Left ventricle myocardium inferior (tissue), 1 donor: ENCODE data around the gene TMEM86B. TPM values are rescaled to one million over a fixed set of nuclear protein-coding genes. Genes with fewer than 3 reads are reported as not detected.

Experiments used
- DNase-seq: peaks from one replicate; pipeline ENCODE4 v3.0.0-alpha.2; 2020
- H3K27ac ChIP-seq: fragments of 200-600 bp; replicated peaks from 2 replicates; pipeline ENCODE4 v1.8.0; 2021
- H3K27me3 ChIP-seq: fragments of 200-600 bp; 2 replicates; pipeline ENCODE4 v1.8.0; 2021; ENCODE audit warnings: low read depth
- H3K36me3 ChIP-seq: fragments of 200-600 bp; 2 replicates; pipeline ENCODE4 v1.8.0; 2021
- H3K4me1 ChIP-seq: fragments of 200-600 bp; 2 replicates; pipeline ENCODE4 v1.8.0; 2021
- H3K4me3 ChIP-seq: fragments of 200-600 bp; 2 replicates; pipeline ENCODE4 v1.8.0; 2021; ENCODE audit warnings: mild to moderate bottlenecking, moderate library complexity
- H3K9me3 ChIP-seq: fragments of 200-600 bp; replicated peaks from 2 replicates; pipeline ENCODE4 v1.8.0; 2021
- intact Hi-C: fragments of 100-400 bp; cut with micrococcal nuclease; formaldehyde crosslinking; loops from one replicate; pipeline ENCODE4 v1.11.0; 2022
- total RNA-seq: library from RNA; stranded (reverse); fragmentation: NEBNext Ultra II Directional; extraction: Animal tissue kit (Norgen Biotek cat#: 25700); gene quantifications from one replicate; pipeline ENCODE4 v1.2.1, GENCODE V29; 2021
- TF ChIP-seq, protein P1 (sequence below): fragments of 200-600 bp; IDR thresholded peaks from 2 replicates; pipeline ENCODE4 v1.8.0; 2021; ENCODE audit warnings: antibody characterized with exemption, mild to moderate bottlenecking, borderline replicate concordance
- donor health status: DM: no; HTN: yes; CAD: no; lungs with severe emphysema.

The TMEM86B gene
- total RNA-seq, 1 donor from 2014 or later = 2.1 TPM

DNA sequence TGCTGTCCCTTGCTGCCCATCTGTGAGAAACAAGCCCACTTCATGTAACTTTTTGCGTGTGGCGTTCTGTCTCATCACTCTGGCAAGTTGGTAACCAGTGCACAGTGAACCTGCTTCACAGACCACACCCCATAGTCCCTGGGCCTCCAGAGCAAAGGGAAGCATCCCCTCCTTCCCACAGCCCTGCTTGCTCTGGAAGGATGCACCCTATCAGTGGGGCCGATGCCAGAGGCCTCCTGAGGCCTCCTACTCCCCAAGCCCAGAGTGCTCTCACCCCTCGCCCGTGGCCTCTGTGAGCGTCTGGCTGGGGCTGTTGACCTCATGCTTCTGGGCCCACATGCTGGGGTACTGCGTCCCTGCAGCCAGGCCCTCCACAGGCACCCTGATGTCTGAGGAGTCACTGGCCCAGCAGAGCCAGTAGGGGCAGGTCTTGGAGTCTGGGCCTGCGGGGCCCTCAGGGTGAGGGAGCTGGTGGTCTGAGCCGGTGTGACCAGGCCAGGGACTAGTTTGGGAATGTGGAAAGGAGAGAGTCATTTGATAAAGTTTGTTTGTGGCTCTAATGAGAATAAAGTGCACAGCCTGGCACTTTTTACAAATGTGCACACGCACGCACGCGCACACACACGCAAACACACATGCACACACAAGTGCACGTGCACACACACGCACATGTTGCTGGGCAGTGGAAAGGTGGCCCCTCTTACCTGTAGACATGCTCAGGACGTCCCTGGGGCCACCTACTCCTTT, 5.1 kb downstream of the TMEM86B start:
- TF ChIP-seq, protein P1, sequence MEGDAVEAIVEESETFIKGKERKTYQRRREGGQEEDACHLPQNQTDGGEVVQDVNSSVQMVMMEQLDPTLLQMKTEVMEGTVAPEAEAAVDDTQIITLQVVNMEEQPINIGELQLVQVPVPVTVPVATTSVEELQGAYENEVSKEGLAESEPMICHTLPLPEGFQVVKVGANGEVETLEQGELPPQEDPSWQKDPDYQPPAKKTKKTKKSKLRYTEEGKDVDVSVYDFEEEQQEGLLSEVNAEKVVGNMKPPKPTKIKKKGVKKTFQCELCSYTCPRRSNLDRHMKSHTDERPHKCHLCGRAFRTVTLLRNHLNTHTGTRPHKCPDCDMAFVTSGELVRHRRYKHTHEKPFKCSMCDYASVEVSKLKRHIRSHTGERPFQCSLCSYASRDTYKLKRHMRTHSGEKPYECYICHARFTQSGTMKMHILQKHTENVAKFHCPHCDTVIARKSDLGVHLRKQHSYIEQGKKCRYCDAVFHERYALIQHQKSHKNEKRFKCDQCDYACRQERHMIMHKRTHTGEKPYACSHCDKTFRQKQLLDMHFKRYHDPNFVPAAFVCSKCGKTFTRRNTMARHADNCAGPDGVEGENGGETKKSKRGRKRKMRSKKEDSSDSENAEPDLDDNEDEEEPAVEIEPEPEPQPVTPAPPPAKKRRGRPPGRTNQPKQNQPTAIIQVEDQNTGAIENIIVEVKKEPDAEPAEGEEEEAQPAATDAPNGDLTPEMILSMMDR = no peak
- Histone ChIP-seq H3K27me3 (no peaks in the 10 kb centered on the region), H3K9me3 (peaks cover 5% of the 10 kb centered on the region), H3K36me3 (peaks cover 9% of the 10 kb centered on the region), H3K27ac (no peak overlapping the region), H3K4me3 (no peak overlapping the region), H3K4me1 (peaks cover 14% of the 10 kb centered on the region)
- no peak for DNase-seq
- intact Hi-C loops = no loop called here

DNA sequence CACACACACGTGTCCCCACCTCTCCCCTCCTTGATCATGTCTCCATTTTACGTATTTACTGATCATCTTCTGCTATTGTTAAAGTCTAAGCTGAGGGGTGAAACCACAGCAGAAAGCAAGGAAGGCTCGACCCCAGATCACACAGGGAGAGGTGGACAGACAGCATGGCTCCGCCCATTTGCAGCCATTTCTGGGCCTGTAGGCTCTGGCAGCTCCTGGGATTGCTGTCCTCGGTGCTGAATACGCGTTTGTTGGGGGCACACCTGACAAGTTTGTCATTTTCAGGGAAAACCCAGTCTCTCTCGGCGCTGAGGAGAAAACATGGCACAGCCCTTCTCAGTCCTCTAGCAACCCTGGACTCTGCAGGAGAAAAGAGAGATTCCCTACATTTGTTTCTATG, 8.0 kb downstream of the TMEM86B start:
- Histone ChIP-seq H3K4me3 (no peak overlapping the region), H3K27me3 (no peaks in the 10 kb centered on the region), H3K27ac (no peak overlapping the region), H3K9me3 (peaks cover 5% of the 10 kb centered on the region), H3K36me3 (no peaks in the 10 kb centered on the region), H3K4me1 (peaks cover 17% of the 10 kb centered on the region)
- TF ChIP-seq, protein P1 = no peak
- intact Hi-C loops = no loop called here
- DNase-seq = no peak

DNA sequence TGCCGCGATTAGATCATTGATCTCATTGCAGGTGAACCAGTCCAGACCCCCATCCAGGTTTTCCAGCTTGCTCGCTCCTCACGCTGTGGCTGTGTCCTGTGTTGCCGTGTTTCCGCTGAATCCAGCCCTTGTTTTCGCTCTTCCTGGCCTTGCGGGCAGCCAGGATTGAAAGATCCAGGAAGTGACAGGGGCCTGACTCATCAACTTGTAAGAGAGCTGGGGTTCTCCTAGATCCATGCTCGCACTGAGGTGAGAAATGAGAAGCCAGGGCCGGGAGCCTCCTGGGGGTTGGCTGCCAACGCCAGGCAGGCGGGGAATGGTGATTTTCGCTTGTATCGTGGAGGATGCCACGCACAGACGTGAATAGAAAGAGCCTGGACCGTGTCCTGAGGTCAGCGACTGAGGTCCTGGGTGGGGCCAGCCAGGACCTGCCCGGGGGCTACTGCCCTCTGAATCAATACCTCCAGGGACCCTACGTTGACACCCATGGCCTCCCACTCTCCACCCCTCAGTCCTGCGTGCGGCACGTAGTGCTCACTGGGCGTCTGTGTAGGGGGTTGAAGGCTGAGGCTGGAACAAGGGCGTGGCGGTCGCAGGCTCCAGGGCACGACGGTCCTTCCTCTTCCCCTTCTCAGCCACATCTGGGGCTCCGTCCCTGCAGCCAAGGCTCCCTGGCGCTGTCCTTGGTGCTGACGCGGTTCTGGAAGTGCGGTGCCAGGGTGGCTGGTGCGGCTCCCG, 11.9 kb downstream of the TMEM86B start:
- H3K9me3 ChIP-seq = peaks cover 18% of the 10 kb centered on the region
- H3K4me3 ChIP-seq = peak overlapping the region; percentile 64
- peak overlapping the region; percentile 71 for H3K27ac ChIP-seq
- no peaks in the 10 kb centered on the region for H3K27me3 ChIP-seq
- no peaks in the 10 kb centered on the region for H3K36me3 ChIP-seq
- H3K4me1 ChIP-seq = peaks cover 17% of the 10 kb centered on the region
- TF ChIP-seq, protein P1 = no peak
- intact Hi-C loops = no loop called here
- peak; percentile 81 for DNase-seq

DNA sequence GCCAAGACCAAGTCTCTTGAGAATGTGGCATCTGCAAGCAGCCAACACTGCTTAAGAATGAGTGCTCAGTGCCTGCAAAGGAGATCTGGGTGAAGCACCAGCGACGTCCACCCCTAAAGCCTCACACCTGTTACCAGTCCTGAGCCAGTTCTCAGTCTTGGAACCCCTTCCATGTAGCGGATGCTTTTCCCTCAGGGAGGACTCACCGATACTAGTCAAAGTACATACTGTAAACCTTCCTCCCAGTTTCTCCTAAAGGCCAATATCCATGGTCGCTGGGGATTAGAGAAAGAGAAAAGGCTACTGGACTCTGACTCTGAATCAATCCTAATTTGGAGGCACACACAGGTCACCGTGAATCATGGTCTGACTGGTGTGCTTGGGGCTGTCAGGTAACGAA, 15.0 kb downstream of the TMEM86B start:
- Histone ChIP-seq H3K9me3 (peaks cover 12% of the 10 kb centered on the region), H3K4me1 (peaks cover 27% of the 10 kb centered on the region), H3K27ac (no peak overlapping the region), H3K4me3 (no peak overlapping the region), H3K36me3 (no peaks in the 10 kb centered on the region), H3K27me3 (no peaks in the 10 kb centered on the region)
- DNase-seq = no peak
- TF ChIP-seq, protein P1 = no peak
- intact Hi-C loops = no loop called here

DNA sequence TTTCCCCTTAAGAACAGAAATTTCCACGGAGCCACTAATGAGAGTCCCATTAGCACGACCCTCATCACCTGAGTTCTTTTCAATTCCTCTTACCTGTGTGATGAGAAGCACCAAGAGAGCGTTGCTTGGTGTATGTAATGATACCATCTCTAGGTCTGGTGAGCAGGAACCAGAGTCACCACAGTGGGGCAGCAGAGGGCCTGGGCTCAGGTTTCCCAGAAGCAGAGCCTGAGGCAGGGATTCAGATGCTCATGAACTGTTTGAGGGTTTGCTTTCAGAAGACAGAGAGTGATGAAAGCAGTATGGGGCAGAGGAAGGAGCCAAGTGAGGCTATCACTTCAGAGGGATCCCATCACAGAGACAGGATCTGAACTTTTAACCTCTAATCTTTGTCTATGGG, 16.1 kb downstream of the TMEM86B start:
- Histone ChIP-seq H3K4me3 (no peak overlapping the region), H3K36me3 (no peaks in the 10 kb centered on the region), H3K4me1 (peaks cover 25% of the 10 kb centered on the region), H3K27ac (no peak overlapping the region), H3K27me3 (no peaks in the 10 kb centered on the region), H3K9me3 (peaks cover 12% of the 10 kb centered on the region)
- TF ChIP-seq, protein P1 = no peak
- DNase-seq = no peak
- intact Hi-C loops = no loop called here
